Natural killer cell treated with Interleukin-12 subunit alpha and Interleukin-12 subunit beta and Interleukin-15 and Interleukin-18, amount 100 ng/mL, for 72 hours (primary cell): ENCODE results near the gene ALG14. TPM values are rescaled to one million over a fixed set of nuclear protein-coding genes. Genes with fewer than 3 reads are reported as not detected.
A peak's percentile ranks its signal among the peaks of the same experiment; 100 is the strongest.

Experiments used
- ATAC-seq, 2 donors: fragments of 150-1000 bp; cut with Tn5 transposase in 1 of 2; sonication (Bioruptor Pico), chemical (Tn5 transposase) in 1 of 2; 2 replicates each; pipeline ENCODE4 v1.10.0; 2021
- DNase-seq: peaks from one replicate; pipeline ENCODE4 v3.0.0; 2022; ENCODE audit warnings: low spot score
- H3K27ac Mint-ChIP-seq, 2 donors: 1 replicate in 1 of 2; 2 replicates in 1 of 2; pipeline ENCODE4 v1.8.0; 2022; ENCODE audit warnings: mixed read lengths in 2 of 2, mild to moderate bottlenecking in 1 of 2, moderate library complexity in 1 of 2
- H3K27me3 Mint-ChIP-seq, 2 donors: 1 replicate in 1 of 2; 2 replicates in 1 of 2; pipeline ENCODE4 v1.8.0; 2022; ENCODE audit warnings: mixed read lengths in 2 of 2
- H3K36me3 Mint-ChIP-seq: one replicate; pipeline ENCODE4 v1.8.0; 2022; ENCODE audit warnings: mixed read lengths
- H3K4me1 Mint-ChIP-seq, 2 donors: 1 replicate in 1 of 2; 2 replicates in 1 of 2; pipeline ENCODE4 v1.8.0; 2022; ENCODE audit warnings: low read depth in 2 of 2, mixed read lengths in 2 of 2, mild to moderate bottlenecking in 1 of 2
- H3K4me3 Mint-ChIP-seq: one replicate; pipeline ENCODE4 v1.8.0; 2022; ENCODE audit warnings: mixed read lengths
- H3K9me3 Mint-ChIP-seq: 2 replicates; pipeline ENCODE4 v1.8.0; 2022; ENCODE audit warnings: mixed read lengths
- total RNA-seq, 2 donors: library from RNA; stranded (reverse); gene quantifications; one replicate each; pipeline ENCODE4 v1.2.3, GENCODE V29; 2022

Gene ALG14
- total RNA-seq, 2 donors from 2014 or later = 3.9 to 5.2 TPM

DNA sequence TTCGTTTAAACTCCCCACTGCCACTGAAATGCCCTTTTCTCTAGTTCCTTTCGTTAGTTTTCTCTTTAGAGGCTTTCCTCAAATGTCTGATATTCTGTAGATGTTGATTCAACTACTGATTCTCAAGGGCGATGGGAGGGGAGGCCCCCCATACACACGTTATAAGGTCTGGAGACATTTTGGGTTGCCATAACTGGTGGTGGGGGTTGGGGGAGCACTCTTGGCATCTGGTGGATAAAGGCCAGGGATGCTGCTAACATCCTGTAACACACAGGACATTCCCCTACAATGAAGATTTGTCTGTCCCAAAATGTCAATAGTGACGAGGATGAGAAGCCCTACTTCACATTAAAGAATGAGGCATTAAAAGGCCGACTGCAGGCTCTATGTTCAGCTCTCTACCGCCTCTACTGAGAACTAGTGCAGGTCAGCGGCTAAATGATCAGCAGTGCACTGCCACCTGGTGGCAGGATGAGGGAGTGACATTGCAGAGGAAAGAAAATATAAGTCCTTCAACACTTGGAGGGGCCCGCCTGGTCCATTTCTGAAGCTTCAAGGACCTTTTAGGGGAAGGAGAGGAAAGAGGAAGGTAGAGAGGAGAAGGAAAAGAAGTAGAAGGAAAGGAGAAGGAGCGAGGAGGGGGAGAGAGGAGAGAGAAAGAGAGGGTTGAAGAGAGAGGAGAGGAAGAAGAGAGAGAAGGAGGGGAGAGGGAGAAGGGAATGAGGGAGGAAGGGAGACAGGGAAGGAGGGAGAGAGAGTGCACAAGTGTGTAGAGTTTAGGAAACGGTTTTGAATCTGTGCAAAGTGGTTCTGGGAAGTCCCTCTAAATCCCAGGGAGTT, 29.4 kb downstream of the ALG14 start:
- no peak overlapping the region for H3K4me3 Mint-ChIP-seq
- DNase-seq (peak; percentile 87), ATAC-seq (peak; percentile 85 to 91)
- H3K27me3 Mint-ChIP-seq = no peaks in the 10 kb centered on the region
- no peaks in the 10 kb centered on the region for H3K36me3 Mint-ChIP-seq
- H3K4me1 Mint-ChIP-seq = no peaks in the 10 kb centered on the region
- no peak overlapping the region for H3K27ac Mint-ChIP-seq
- no peaks in the 10 kb centered on the region for H3K9me3 Mint-ChIP-seq

GRCh38 chr1:95042286-95042685, 30.5 kb downstream of the ALG14 start:
- H3K27me3 Mint-ChIP-seq = no peaks in the 10 kb centered on the region

GRCh38 chr1:95041491-95042165, 31.1 kb downstream of the ALG14 start:
- Mint-ChIP-seq H3K36me3 (no peaks in the 10 kb centered on the region), H3K4me3 (no peak overlapping the region), H3K27ac (no peak overlapping the region), H3K27me3 (no peaks in the 10 kb centered on the region), H3K9me3 (no peaks in the 10 kb centered on the region), H3K4me1 (no peaks in the 10 kb centered on the region)
- no peak for DNase-seq
- no peak for ATAC-seq

More at GRCh38 chr1:95042286-95042685, 30.5 kb downstream of the ALG14 start:
- no peaks in the 10 kb centered on the region for H3K9me3 Mint-ChIP-seq
- no peak for ATAC-seq
- DNase-seq = no peak
- H3K4me1 Mint-ChIP-seq = no peaks in the 10 kb centered on the region
- H3K4me3 Mint-ChIP-seq = no peak overlapping the region
- H3K36me3 Mint-ChIP-seq = no peaks in the 10 kb centered on the region
- H3K27ac Mint-ChIP-seq = no peak overlapping the region

DNA sequence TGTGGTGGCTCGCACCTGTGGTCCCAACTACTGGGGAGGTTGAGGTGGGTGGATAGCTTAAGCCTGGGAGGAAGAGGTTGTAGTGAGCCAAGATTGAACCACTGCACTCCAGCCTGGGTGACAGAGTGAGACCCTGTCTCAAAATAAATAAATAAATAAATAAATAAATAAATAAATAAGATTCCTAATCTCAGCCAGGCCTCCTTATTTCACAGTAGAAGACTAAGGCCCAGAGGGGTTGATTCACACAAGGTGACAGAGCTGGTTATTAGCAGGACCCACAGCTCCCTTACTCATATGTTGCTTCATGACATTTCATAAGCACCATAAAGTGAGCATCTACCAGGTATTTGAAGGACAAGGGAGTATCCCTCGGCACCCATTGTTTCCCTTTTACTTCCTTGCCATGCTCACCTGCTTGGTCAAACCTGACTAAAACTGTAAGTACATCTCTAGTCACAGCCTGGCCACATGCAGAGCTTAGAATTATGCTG, 32.7 kb downstream of the ALG14 start:
- ATAC-seq = no peak
- H3K4me3 Mint-ChIP-seq = no peak overlapping the region
- H3K4me1 Mint-ChIP-seq = no peaks in the 10 kb centered on the region
- no peak for DNase-seq
- H3K36me3 Mint-ChIP-seq = no peaks in the 10 kb centered on the region
- no peak overlapping the region for H3K27ac Mint-ChIP-seq
- no peaks in the 10 kb centered on the region for H3K9me3 Mint-ChIP-seq
- H3K27me3 Mint-ChIP-seq = no peaks in the 10 kb centered on the region

DNA sequence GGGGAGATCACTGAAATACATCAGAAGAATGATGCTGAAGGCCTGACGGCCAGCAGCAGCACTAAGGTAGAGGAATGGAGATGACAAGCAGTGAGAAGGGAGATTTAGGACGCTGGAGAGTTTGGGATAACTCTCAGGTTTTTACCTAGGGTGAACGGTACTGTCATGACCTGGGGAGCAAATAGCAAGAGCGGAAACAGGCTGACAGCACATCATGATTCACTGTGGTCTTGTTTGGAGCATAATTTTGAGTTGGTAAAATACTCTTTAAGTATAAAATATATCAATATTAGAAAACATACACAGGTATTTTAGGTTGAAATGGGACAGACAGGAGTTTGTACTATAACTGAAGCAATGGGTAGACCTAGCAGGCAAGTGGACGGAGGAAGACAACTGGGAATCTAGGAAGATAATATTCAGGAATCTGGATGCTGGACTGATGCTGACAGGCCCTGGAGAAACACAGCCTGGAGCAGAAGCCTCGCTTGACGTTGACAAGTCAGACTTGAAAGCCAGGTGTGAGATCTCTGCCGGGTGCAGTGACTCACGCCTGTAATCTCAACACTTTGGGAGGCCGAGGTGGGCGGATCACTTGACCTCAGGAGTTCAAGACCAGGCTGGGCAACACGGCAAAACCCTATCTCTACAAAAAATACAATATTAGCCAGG, 33.3 kb downstream of the ALG14 start:
- Mint-ChIP-seq H3K9me3 (no peaks in the 10 kb centered on the region), H3K4me3 (no peak overlapping the region), H3K36me3 (no peaks in the 10 kb centered on the region), H3K27me3 (no peaks in the 10 kb centered on the region), H3K4me1 (no peaks in the 10 kb centered on the region), H3K27ac (no peak overlapping the region)
- no peak for ATAC-seq
- no peak for DNase-seq

DNA sequence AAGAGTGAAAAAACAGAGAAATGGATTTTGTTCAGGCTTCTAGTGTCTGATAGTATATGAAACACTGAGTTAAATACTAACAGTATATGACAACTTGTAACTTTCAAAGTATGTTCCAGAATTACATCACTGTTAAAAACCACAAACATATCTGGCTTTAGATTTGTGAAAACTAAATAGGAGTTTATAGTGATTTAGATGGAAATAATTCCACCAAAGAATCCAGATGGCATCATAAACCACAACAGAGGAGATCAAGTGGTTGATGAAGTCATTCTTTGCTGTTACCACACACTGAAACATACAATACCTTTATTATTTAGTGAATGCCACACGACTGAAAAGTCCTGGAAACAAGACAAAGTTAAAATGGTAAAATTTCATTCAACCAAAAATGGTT, 37.2 kb downstream of the ALG14 start:
- H3K4me3 Mint-ChIP-seq = no peak overlapping the region
- H3K36me3 Mint-ChIP-seq = no peaks in the 10 kb centered on the region
- DNase-seq (no peak), ATAC-seq (no peak)
- H3K4me1 Mint-ChIP-seq = no peaks in the 10 kb centered on the region
- no peaks in the 10 kb centered on the region for H3K9me3 Mint-ChIP-seq
- no peak overlapping the region for H3K27ac Mint-ChIP-seq
- H3K27me3 Mint-ChIP-seq = no peaks in the 10 kb centered on the region

GRCh38 chr1:95034506-95034905, 38.2 kb downstream of the ALG14 start:
- Mint-ChIP-seq H3K4me3 (no peak overlapping the region), H3K4me1 (no peaks in the 10 kb centered on the region), H3K9me3 (no peaks in the 10 kb centered on the region), H3K27me3 (no peaks in the 10 kb centered on the region), H3K27ac (no peak overlapping the region), H3K36me3 (no peaks in the 10 kb centered on the region)
- ATAC-seq (no peak), DNase-seq (no peak)

DNA sequence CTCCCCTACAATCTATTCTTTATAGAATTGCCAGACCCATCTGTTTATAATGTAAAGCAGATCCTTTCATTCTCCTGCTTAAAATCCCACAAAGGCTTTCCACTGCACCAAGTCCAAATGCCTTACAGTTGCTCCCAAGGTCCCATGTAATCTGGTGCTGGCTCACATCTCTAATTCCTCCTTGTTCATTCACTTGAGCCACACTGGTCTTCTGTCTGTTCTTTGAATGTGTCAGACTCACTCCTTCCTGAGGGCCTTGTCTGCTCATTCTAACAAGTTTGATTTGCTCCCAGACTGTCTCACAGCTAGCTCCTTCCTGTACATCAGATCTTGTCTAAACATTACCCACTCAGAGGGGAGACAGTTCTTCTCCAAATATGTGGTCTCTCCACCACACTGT, 38.9 kb downstream of the ALG14 start:
- no peaks in the 10 kb centered on the region for H3K9me3 Mint-ChIP-seq
- no peak overlapping the region for H3K4me3 Mint-ChIP-seq
- H3K36me3 Mint-ChIP-seq = peaks cover 4% of the 10 kb centered on the region
- no peaks in the 10 kb centered on the region for H3K4me1 Mint-ChIP-seq
- H3K27me3 Mint-ChIP-seq = no peaks in the 10 kb centered on the region
- DNase-seq (no peak), ATAC-seq (no peak)
- H3K27ac Mint-ChIP-seq = no peak overlapping the region

DNA sequence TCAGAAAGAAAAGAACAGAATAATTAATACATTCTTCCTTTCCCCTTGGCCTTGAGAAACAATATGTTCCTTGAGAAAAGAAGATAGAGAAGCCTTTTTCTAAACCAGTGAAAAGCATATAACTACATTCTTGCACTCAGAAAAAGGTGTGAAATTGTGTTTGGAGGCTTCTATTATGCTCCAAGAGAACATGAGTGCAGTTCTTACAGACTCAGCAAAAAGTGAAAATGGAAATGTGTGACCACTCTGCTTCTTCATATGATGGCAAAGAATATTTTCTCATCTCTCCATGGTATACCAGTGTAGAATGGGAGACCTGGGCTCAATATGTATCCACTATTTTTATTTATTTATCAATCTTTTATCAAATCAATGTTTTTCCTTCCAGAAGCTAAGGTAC, 43.2 kb downstream of the ALG14 start:
- DNase-seq = no peak
- ATAC-seq = no peak
- no peaks in the 10 kb centered on the region for H3K9me3 Mint-ChIP-seq
- no peaks in the 10 kb centered on the region for H3K4me1 Mint-ChIP-seq
- no peak overlapping the region for H3K4me3 Mint-ChIP-seq
- H3K27me3 Mint-ChIP-seq = no peaks in the 10 kb centered on the region
- no peak overlapping the region for H3K27ac Mint-ChIP-seq
- H3K36me3 Mint-ChIP-seq = peaks cover 5% of the 10 kb centered on the region

- Mint-ChIP-seq H3K4me3 (no peak overlapping the region), H3K27ac (no peak overlapping the region), H3K36me3 (peaks cover 5% of the 10 kb centered on the region), H3K27me3 (no peaks in the 10 kb centered on the region), H3K4me1 (no peaks in the 10 kb centered on the region), H3K9me3 (no peaks in the 10 kb centered on the region)
- ATAC-seq (no peak), DNase-seq (no peak)
Observed at GRCh38 chr1:95028954-95029353, 43.8 kb downstream of the ALG14 start.

GRCh38 chr1:95027046-95027445, 45.7 kb downstream of the ALG14 start:
- DNase-seq (no peak), ATAC-seq (no peak)
- Mint-ChIP-seq H3K27ac (no peak overlapping the region), H3K27me3 (no peaks in the 10 kb centered on the region), H3K4me1 (no peaks in the 10 kb centered on the region), H3K36me3 (peaks cover 5% of the 10 kb centered on the region), H3K9me3 (no peaks in the 10 kb centered on the region), H3K4me3 (no peak overlapping the region)

DNA sequence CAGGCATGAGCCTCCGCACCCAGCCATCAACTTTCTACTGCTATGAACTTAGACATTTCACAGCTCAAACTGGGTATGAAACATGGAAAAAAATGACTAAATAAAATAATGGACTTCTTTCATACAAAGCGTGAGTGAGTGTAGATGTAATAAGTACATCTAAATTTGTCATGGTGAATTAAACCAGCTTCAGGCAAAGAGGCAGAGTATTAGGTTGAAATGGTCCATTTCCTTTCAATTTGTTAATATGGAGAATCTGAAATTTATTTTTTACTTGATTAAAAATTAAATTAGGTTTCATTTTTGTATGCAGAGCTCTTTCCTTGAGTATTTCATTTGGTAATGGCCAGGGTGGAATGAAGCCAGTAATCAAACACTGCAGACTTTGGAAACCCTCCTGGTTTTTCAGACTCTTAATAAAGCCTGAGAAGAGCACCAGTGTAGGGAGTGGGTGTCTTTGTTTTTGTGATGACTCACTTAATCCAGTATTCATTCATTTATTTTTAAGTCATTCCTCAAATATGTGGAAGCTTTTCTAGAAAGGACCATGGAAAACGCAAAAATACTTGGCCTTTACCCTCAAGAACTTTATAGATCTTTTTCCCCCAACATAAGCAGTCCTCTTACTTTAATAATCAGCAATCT, 49.2 kb downstream of the ALG14 start:
- H3K4me3 Mint-ChIP-seq = no peak overlapping the region
- DNase-seq = no peak
- H3K36me3 Mint-ChIP-seq = no peaks in the 10 kb centered on the region
- H3K4me1 Mint-ChIP-seq = no peaks in the 10 kb centered on the region
- no peak for ATAC-seq
- H3K9me3 Mint-ChIP-seq = no peaks in the 10 kb centered on the region
- no peaks in the 10 kb centered on the region for H3K27me3 Mint-ChIP-seq
- no peak overlapping the region for H3K27ac Mint-ChIP-seq

GRCh38 chr1:95022644-95022926, 50.2 kb downstream of the ALG14 start:
- H3K4me3 Mint-ChIP-seq = no peak overlapping the region
- H3K4me1 Mint-ChIP-seq = no peaks in the 10 kb centered on the region
- H3K27ac Mint-ChIP-seq = no peak overlapping the region
- no peaks in the 10 kb centered on the region for H3K36me3 Mint-ChIP-seq
- H3K9me3 Mint-ChIP-seq = no peaks in the 10 kb centered on the region
- ATAC-seq (no peak), DNase-seq (no peak)
- H3K27me3 Mint-ChIP-seq = no peaks in the 10 kb centered on the region
